ENCODE results near the gene ZDHHC8.

ZDHHC8 gene

GRCh38 chr22:20099099-20099711 is 32.4 kb upstream of the ZDHHC8 start:
- no peak overlapping the region for H3K4me3 ChIP-seq (ENCODE audit: low read length in 2 of 2)
- no peaks in the 10 kb centered on the region for H3K4me1 ChIP-seq (ENCODE audit: control insufficient read depth, insufficient read depth, low read length)
- peaks cover 36 to 63% of the 10 kb centered on the region in 2 donors for H3K36me3 ChIP-seq (ENCODE audit: control insufficient read depth in 2 of 2, insufficient read depth in 2 of 2, low read length in 2 of 2)
- no peak overlapping the region for H3K27ac ChIP-seq (ENCODE audit: low read length)
- H3K9ac ChIP-seq (ENCODE audit: low read length in 2 of 2), result no peak overlapping the region
- no peaks in the 10 kb centered on the region for H3K9me3 ChIP-seq (ENCODE audit: control insufficient read depth in 2 of 2, low read length in 2 of 2)
- no peaks in the 10 kb centered on the region for H3K27me3 ChIP-seq (ENCODE audit: control insufficient read depth in 1 of 2, insufficient read depth in 2 of 2, low read length in 2 of 2)

- peaks cover 39 to 61% of the 10 kb centered on the region in 2 donors for H3K36me3 ChIP-seq (ENCODE audit: control insufficient read depth in 2 of 2, insufficient read depth in 2 of 2, low read length in 2 of 2)
- no peaks in the 10 kb centered on the region for H3K9me3 ChIP-seq (ENCODE audit: control insufficient read depth in 2 of 2, low read length in 2 of 2)
- no peak overlapping the region for H3K27ac ChIP-seq (ENCODE audit: low read length)
- H3K9ac ChIP-seq (ENCODE audit: low read length in 2 of 2), result no peak overlapping the region
- no peaks in the 10 kb centered on the region for H3K27me3 ChIP-seq (ENCODE audit: control insufficient read depth in 1 of 2, insufficient read depth in 2 of 2, low read length in 2 of 2)
- no peak overlapping the region for H3K4me3 ChIP-seq (ENCODE audit: low read length in 2 of 2)
- H3K4me1 ChIP-seq (ENCODE audit: control insufficient read depth, insufficient read depth, low read length), result no peaks in the 10 kb centered on the region
Observed at GRCh38 chr22:20101638-20102037, 30.0 kb upstream of the ZDHHC8 start.

- Histone ChIP-seq H3K27me3 (ENCODE audit: control insufficient read depth in 1 of 2, insufficient read depth in 2 of 2, low read length in 2 of 2) (no peaks in the 10 kb centered on the region), H3K36me3 (ENCODE audit: control insufficient read depth in 2 of 2, insufficient read depth in 2 of 2, low read length in 2 of 2) (peaks cover 44 to 64% of the 10 kb centered on the region in 2 donors)
Observed at GRCh38 chr22:20102203-20102780, 29.3 kb upstream of the ZDHHC8 start.

GRCh38 chr22:20105456-20106204 is 26.0 kb upstream of the ZDHHC8 start:
- Histone ChIP-seq H3K27ac (ENCODE audit: low read length) (no peak overlapping the region), H3K36me3 (ENCODE audit: control insufficient read depth in 2 of 2, insufficient read depth in 2 of 2, low read length in 2 of 2) (peaks cover 51 to 73% of the 10 kb centered on the region in 2 donors), H3K9ac (ENCODE audit: low read length in 2 of 2) (no peak overlapping the region)

More at GRCh38 chr22:20102203-20102780, 29.3 kb upstream of the ZDHHC8 start:
- H3K27ac ChIP-seq (ENCODE audit: low read length), result no peak overlapping the region
- no peaks in the 10 kb centered on the region for H3K9me3 ChIP-seq (ENCODE audit: control insufficient read depth in 2 of 2, low read length in 2 of 2)
- H3K9ac ChIP-seq (ENCODE audit: low read length in 2 of 2), result no peak overlapping the region
- H3K4me3 ChIP-seq (ENCODE audit: low read length in 2 of 2), result no peak overlapping the region
- no peaks in the 10 kb centered on the region for H3K4me1 ChIP-seq (ENCODE audit: control insufficient read depth, insufficient read depth, low read length)

DNA sequence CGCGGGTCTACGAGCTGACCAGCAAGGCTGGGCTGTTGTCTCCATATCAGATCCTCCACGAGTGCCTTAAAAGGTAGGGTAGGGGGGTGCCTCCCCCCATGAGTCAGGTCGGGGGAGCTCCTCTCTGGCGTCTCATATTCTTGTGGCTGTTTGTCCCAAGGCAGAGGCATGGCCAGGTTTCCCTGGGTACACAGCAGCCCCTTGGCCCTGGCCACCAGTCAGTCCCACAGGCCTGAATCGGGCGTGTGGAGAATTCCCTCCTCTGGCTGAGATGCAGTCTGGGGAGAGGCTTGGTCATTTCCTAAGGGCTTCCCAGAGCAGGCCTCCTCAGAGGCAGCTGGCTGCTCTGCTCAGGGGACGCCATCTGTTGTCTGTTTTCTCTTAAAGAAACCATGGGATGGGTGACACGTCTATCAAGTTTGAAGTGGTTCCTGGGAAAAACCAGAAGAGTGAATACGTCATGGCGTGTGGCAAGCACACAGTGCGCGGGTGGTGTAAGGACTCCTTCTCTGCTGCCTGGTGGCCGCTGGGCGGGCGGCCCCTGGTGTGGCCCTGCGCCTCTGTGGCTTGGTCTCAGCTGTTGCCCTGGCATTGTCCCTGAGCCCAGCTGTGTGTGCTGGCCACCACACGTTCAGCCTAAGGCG is 25.3 kb upstream of the ZDHHC8 start:
- peaks cover 51 to 70% of the 10 kb centered on the region in 2 donors for H3K36me3 ChIP-seq (ENCODE audit: control insufficient read depth in 2 of 2, insufficient read depth in 2 of 2, low read length in 2 of 2)
- no peak overlapping the region for H3K4me3 ChIP-seq (ENCODE audit: low read length in 2 of 2)
- H3K27me3 ChIP-seq (ENCODE audit: control insufficient read depth in 1 of 2, insufficient read depth in 2 of 2, low read length in 2 of 2), result no peaks in the 10 kb centered on the region
- H3K27ac ChIP-seq (ENCODE audit: low read length), result no peak overlapping the region
- no peaks in the 10 kb centered on the region for H3K4me1 ChIP-seq (ENCODE audit: control insufficient read depth, insufficient read depth, low read length)
- H3K9ac ChIP-seq (ENCODE audit: low read length in 2 of 2), result no peak overlapping the region
- H3K9me3 ChIP-seq (ENCODE audit: control insufficient read depth in 2 of 2, low read length in 2 of 2), result no peaks in the 10 kb centered on the region

More at GRCh38 chr22:20105456-20106204, 26.0 kb upstream of the ZDHHC8 start:
- no peaks in the 10 kb centered on the region for H3K9me3 ChIP-seq (ENCODE audit: control insufficient read depth in 2 of 2, low read length in 2 of 2)
- no peak overlapping the region for H3K4me3 ChIP-seq (ENCODE audit: low read length in 2 of 2)
- H3K27me3 ChIP-seq (ENCODE audit: control insufficient read depth in 1 of 2, insufficient read depth in 2 of 2, low read length in 2 of 2), result no peaks in the 10 kb centered on the region
- no peaks in the 10 kb centered on the region for H3K4me1 ChIP-seq (ENCODE audit: control insufficient read depth, insufficient read depth, low read length)

DNA sequence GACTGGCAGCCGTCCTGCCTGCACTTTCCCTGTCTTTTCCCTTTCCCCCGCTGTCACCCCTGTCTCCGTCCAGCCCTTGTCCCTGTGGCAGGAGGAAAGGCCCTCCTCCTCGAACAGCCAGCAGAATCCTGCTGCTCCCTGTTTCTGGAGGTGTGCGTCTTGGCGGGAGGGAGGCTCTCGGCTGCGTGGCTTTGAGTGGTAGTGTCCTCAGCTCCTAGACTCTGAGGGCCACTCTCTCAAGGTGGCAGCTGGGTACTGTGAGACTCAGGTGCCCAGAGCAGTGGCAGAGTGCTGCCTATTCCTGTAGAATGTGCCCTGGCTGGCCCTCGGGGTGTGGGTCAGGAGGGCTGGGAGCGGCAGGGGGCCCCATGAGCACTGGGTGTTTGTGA is 24.8 kb upstream of the ZDHHC8 start:
- Histone ChIP-seq H3K36me3 (ENCODE audit: control insufficient read depth in 2 of 2, insufficient read depth in 2 of 2, low read length in 2 of 2) (peaks cover 51 to 66% of the 10 kb centered on the region in 2 donors), H3K27me3 (ENCODE audit: control insufficient read depth in 1 of 2, insufficient read depth in 2 of 2, low read length in 2 of 2) (no peaks in the 10 kb centered on the region), H3K9me3 (ENCODE audit: control insufficient read depth in 2 of 2, low read length in 2 of 2) (no peaks in the 10 kb centered on the region), H3K9ac (ENCODE audit: low read length in 2 of 2) (no peak overlapping the region), H3K4me1 (ENCODE audit: control insufficient read depth, insufficient read depth, low read length) (peaks cover 2% of the 10 kb centered on the region), H3K27ac (ENCODE audit: low read length) (no peak overlapping the region), H3K4me3 (ENCODE audit: low read length in 2 of 2) (no peak overlapping the region)

DNA sequence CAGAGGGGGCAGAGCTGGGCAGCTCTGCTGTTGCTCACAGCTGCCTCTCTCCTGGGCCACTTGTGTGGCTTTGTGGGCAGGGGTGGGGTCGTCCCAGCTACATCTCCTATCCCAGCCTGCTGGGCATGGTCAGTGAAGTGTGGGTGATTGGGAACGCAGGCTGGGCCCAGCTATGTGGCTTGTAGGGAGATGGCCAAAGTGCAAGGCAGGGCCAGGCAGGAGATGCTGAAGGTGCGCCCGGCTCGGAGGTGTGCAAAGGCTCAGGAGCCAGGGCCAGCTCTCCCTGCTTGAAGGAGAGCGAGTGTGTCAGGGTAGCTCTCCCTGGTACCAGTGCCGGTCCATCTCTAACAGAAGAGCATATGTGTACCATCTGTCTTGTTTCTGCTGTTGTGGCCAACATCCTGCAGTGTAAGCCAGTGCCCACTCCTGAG is 24.1 kb upstream of the ZDHHC8 start:
- H3K4me1 ChIP-seq (ENCODE audit: control insufficient read depth, insufficient read depth, low read length), result peaks cover 2% of the 10 kb centered on the region
- H3K36me3 ChIP-seq (ENCODE audit: control insufficient read depth in 2 of 2, insufficient read depth in 2 of 2, low read length in 2 of 2), result peaks cover 52 to 62% of the 10 kb centered on the region in 2 donors
- no peaks in the 10 kb centered on the region for H3K27me3 ChIP-seq (ENCODE audit: control insufficient read depth in 1 of 2, insufficient read depth in 2 of 2, low read length in 2 of 2)
- no peaks in the 10 kb centered on the region for H3K9me3 ChIP-seq (ENCODE audit: control insufficient read depth in 2 of 2, low read length in 2 of 2)
- H3K9ac ChIP-seq (ENCODE audit: low read length in 2 of 2), result no peak overlapping the region
- H3K4me3 ChIP-seq (ENCODE audit: low read length in 2 of 2), result no peak overlapping the region
- no peak overlapping the region for H3K27ac ChIP-seq (ENCODE audit: low read length)

DNA sequence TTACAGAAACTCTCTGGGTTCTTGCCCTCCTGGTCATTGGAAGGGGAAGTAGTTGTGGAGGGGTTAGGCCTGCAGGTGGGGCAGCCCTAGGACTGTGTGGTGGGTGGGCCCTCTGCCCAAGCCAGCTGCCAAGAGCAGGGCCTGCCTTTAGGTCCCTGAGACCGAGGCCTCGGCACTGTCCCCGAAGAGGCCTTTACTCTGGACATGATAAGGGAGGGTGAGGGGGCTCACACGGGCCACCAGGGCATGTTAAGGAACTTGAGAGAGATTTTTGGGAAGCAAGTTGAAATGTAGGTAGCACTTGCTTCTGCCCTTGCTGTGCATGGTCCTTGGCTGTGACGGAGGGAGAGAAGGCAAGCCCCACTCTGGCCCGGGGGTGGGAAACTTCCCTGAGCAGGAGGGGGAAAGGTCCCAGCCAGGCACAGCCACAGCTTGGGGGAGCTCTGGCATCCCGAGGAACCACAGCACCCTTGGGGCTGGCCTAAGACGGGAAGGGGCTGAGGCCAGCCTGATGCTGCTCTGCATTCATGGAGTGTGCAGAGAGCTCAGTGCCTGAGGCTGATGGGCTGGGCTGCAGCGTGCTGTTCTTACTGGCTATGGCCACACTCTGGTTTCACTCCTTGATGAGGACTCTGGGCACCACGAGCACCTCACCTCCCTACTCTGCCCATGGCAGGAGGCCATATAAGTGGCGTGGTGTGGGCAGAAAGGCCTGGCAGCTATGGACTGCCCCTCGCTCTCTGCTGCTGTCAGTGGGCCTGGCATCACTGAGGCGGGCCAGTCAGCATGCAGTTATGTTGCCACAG is 23.4 kb upstream of the ZDHHC8 start:
- no peak overlapping the region for H3K27ac ChIP-seq (ENCODE audit: low read length)
- no peak overlapping the region for H3K4me3 ChIP-seq (ENCODE audit: low read length in 2 of 2)
- peaks cover 57 to 65% of the 10 kb centered on the region in 2 donors for H3K36me3 ChIP-seq (ENCODE audit: control insufficient read depth in 2 of 2, insufficient read depth in 2 of 2, low read length in 2 of 2)
- H3K27me3 ChIP-seq (ENCODE audit: control insufficient read depth in 1 of 2, insufficient read depth in 2 of 2, low read length in 2 of 2), result no peaks in the 10 kb centered on the region
- no peaks in the 10 kb centered on the region for H3K9me3 ChIP-seq (ENCODE audit: control insufficient read depth in 2 of 2, low read length in 2 of 2)
- H3K4me1 ChIP-seq (ENCODE audit: control insufficient read depth, insufficient read depth, low read length), result peaks cover 2% of the 10 kb centered on the region
- no peak overlapping the region for H3K9ac ChIP-seq (ENCODE audit: low read length in 2 of 2)

DNA sequence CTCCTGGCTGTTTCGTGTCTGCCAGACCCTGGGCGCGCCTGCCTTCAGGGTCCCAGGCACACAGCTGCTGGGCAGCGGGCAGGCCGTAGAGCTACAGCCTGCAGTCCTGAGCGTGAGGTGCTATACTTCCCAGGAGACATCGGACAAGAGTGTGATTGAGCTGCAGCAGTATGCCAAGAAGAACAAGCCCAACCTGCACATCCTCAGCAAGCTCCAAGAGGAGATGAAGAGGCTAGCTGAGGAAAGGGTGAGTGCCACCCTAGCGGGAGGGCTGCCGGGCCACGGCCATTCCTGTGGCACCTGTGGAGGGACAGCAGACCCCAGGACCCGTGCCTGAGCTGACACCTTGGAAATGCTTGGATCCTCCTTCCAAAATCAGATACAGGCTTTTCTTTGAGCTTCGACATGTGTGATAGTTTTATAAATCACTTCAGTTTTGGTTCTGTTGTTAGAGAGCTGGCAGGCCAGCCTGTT is 22.8 kb upstream of the ZDHHC8 start:
- Histone ChIP-seq H3K27me3 (ENCODE audit: control insufficient read depth in 1 of 2, insufficient read depth in 2 of 2, low read length in 2 of 2) (no peaks in the 10 kb centered on the region), H3K9ac (ENCODE audit: low read length in 2 of 2) (no peak overlapping the region), H3K9me3 (ENCODE audit: control insufficient read depth in 2 of 2, low read length in 2 of 2) (no peaks in the 10 kb centered on the region), H3K4me3 (ENCODE audit: low read length in 2 of 2) (no peak overlapping the region), H3K4me1 (ENCODE audit: control insufficient read depth, insufficient read depth, low read length) (peaks cover 2% of the 10 kb centered on the region), H3K36me3 (ENCODE audit: control insufficient read depth in 2 of 2, insufficient read depth in 2 of 2, low read length in 2 of 2) (peaks cover 58 to 64% of the 10 kb centered on the region in 2 donors), H3K27ac (ENCODE audit: low read length) (no peak overlapping the region)
